ENCODE results near the gene SMARCAD1.

DNA sequence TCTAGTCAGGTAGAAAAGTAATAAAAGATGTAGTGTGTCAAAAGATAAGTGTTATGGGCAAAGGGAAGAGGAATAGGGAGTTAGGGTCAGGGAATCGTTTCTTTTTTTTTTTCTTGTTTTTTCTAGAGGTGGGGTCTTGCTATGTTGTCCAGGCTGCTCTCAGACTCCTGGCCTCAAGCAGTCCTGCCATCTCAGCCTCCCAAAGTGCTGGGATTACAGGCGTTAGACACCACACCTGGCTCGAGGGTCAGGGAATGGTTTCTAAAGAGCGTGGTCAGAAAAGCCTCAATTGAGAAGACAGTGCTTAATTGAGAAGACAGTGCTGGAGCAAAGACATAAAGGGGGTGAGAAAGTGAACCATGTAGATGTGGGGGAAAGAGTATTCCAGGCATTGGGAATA, 19.1 kb downstream of the SMARCAD1 start:
- TF ChIP-seq, protein P1, sequence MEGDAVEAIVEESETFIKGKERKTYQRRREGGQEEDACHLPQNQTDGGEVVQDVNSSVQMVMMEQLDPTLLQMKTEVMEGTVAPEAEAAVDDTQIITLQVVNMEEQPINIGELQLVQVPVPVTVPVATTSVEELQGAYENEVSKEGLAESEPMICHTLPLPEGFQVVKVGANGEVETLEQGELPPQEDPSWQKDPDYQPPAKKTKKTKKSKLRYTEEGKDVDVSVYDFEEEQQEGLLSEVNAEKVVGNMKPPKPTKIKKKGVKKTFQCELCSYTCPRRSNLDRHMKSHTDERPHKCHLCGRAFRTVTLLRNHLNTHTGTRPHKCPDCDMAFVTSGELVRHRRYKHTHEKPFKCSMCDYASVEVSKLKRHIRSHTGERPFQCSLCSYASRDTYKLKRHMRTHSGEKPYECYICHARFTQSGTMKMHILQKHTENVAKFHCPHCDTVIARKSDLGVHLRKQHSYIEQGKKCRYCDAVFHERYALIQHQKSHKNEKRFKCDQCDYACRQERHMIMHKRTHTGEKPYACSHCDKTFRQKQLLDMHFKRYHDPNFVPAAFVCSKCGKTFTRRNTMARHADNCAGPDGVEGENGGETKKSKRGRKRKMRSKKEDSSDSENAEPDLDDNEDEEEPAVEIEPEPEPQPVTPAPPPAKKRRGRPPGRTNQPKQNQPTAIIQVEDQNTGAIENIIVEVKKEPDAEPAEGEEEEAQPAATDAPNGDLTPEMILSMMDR (IDR thresholded peaks at IDR 0.05), result no peak
- TF ChIP-seq POLR2A (IDR thresholded peaks at IDR 0.05), result no peak
- TF ChIP-seq POLR2AphosphoS5 (IDR thresholded peaks at IDR 0.05), result no peak
- TF ChIP-seq EP300 (IDR thresholded peaks at IDR 0.05), result no peak

Data from upper lobe of left lung (tissue), 4 donors.